AG04449 (cell line): ENCODE results near the gene ABHD12B.
A peak's percentile ranks its signal among the peaks of the same experiment; 100 is the strongest.

ENCODE experiments used
- CTCF ChIA-PET: fragments of 350-600 bp; formaldehyde crosslinking; extraction: SDS; loops from one replicate; lab custom pipeline; 2021; ENCODE audit warnings: antibody characterized with exemption; lab: Yijun Ruan, JAX
- POLR2A ChIA-PET: fragments of 400-600, 350-600 bp; formaldehyde crosslinking; extraction: SDS; loops from one replicate; lab custom pipeline; 2020; ENCODE audit warnings: antibody characterized with exemption, inconsistent platforms; lab: Yijun Ruan, JAX
- DNase-seq: peaks from one replicate; pipeline ENCODE4 v3.0.0-alpha.2; 2010; ENCODE audit warnings: low read depth, low spot score
- H3K4me3 ChIP-seq: 2 replicates; pipeline ENCODE4 v1.5.1; 2011; ENCODE audit warnings: low read depth, mild to moderate bottlenecking, control low read depth, low read length
- TF ChIP-seq, protein P1 (sequence below): IDR thresholded peaks from one replicate; pipeline ENCODE4 v1.5.1; 2011; ENCODE audit warnings: mild to moderate bottlenecking, moderate library complexity, low read length, control low read depth, inconsistent platforms; ENCODE audit not compliant: insufficient read depth; ENCODE audit errors: missing control alignments

The ABHD12B gene

GRCh38 chr14:50826681-50827080 is 45.2 kb upstream of the ABHD12B start:
- POLR2A ChIA-PET: no interaction called here

DNA sequence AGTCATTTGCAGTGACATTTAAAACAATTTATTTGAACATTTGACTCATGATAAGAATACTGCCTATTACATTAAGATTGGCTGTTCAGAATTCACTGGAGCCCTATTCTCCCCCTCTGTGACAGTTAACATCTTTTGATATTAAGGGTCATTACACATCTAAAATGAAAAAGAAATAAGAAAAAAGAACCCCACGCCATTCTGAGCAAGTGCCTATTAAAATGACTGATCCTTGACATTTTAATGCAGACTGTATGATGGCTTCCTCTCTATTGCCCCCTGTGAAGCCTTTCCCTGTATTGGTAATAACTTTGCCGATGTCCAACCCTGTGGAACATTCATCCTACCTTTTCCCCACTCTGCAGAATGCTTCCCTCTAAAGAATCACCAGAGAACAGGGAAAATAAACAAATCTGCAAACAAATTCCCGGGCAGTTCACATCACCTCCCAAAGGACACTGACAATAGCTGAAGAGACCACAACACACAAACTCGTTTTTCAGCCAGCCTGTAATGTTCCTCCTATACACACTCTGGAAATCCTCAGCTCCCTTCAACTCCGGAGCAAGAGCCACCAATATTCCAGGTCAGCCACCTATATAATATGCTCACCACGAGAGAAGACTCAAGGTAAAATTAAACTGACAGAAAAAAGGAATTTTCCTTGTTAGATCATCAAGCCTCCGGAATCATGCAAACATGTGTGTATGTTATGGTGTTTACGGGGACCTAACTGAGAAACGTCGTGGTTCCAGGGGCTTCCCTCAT is 42.9 kb upstream of the ABHD12B start:
- DNase-seq: no peak
- TF ChIP-seq, protein P1, sequence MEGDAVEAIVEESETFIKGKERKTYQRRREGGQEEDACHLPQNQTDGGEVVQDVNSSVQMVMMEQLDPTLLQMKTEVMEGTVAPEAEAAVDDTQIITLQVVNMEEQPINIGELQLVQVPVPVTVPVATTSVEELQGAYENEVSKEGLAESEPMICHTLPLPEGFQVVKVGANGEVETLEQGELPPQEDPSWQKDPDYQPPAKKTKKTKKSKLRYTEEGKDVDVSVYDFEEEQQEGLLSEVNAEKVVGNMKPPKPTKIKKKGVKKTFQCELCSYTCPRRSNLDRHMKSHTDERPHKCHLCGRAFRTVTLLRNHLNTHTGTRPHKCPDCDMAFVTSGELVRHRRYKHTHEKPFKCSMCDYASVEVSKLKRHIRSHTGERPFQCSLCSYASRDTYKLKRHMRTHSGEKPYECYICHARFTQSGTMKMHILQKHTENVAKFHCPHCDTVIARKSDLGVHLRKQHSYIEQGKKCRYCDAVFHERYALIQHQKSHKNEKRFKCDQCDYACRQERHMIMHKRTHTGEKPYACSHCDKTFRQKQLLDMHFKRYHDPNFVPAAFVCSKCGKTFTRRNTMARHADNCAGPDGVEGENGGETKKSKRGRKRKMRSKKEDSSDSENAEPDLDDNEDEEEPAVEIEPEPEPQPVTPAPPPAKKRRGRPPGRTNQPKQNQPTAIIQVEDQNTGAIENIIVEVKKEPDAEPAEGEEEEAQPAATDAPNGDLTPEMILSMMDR: no peak
- CTCF ChIA-PET: interaction anchor here (0.7 to 5.6 kb wide), 9 partner anchors 8 to 52 kb away, joined by 3 to 30 read pairs (median 3); no protein-coding TSS in a partner anchor
- H3K4me3 ChIP-seq: peak overlapping the region; percentile 74
- POLR2A ChIA-PET: interaction anchor here (1.1 kb wide), 1 partner anchor 17 kb away, joined by 3 read pairs; no protein-coding TSS in a partner anchor

More at GRCh38 chr14:50826681-50827080, 45.2 kb upstream of the ABHD12B start:
- TF ChIP-seq, protein P1: no peak
- H3K4me3 ChIP-seq: no peak overlapping the region
- DNase-seq: no peak
- CTCF ChIA-PET: interaction anchor here (0.6 to 1.6 kb wide), 4 partner anchors 10 to 1842 kb away, joined by 3 to 4 read pairs (median 4); no protein-coding TSS in a partner anchor

DNA sequence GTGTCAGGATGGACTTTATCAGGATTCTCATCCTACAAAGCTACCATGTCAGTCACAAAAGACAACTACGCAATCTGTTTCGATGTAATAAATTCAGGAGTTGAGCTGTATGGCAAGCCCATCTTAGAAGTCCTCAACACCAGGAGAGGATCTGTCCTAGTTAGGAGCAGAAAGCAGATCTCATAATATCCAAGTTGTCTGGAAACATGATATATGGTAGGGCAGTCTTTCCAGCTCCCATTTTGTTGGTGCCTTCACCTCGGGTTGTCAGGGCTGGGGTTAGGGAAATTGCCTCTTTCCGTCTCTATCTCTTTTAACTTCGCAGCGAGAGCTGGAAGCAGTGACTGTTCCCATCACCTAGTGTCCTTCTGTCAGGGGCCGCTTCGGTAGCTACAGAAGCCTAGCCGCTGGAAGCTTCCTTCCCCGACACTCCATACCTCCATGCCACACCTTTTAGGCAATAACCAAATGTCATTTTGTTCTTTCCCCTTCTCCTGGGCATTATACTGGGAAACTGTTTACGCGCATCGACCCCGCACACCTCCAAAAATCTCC is 42.3 kb upstream of the ABHD12B start:
- TF ChIP-seq, protein P1: no peak
- no peak for DNase-seq
- ChIA-PET CTCF (interaction anchor here (0.7 to 5.6 kb wide), 11 partner anchors 9 to 52 kb away, joined by 3 to 30 read pairs (median 3); no protein-coding TSS in a partner anchor), POLR2A (interaction anchor here (0.6 to 1.1 kb wide), 2 partner anchors 11 to 17 kb away, joined by 3 read pairs; no protein-coding TSS in a partner anchor)
- peak overlapping the region; percentile 74 for H3K4me3 ChIP-seq

DNA sequence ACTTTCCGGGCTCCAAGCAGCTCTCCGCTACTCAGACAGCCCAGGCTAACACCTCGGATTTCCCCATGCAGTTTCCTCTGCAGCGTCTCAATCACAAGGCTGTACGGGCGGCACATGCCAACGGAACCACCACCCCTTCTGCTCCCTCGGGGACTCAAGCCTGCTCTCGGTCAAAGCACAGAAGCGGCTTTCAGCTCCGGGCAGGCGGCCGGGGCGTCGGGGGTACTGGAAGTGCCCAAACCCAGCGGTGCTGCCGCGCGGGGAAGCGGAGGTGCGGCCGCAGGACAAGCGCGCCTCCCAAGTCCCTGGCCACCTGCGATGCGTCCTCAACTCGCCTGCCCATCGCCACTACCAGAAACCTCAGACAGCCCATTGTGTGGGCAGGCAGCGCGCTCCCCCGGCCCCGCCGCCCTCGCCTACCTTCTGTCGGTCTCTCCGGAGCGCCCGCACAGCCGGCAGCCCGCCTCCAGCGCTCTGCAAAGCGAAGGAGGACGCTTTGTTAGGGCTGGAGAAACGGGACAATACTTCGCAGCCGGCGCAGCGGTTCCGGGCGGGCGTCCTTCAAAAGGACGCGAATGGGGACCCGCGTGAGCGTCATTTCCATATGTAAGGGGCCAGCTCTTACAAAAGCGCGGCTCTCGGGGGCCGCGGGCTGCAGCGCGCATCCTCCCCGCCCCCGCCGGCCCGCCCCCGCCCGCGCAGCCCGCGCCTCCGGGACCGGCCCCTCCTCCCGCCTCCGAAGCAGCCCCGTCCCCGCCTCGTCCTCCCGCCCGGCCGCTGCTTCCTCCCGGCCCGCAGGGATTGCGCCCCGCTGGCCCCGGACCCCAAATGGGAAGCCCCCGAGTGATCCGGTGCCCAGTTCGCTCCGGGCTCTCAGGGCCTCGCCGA is 41.6 kb upstream of the ABHD12B start:
- TF ChIP-seq, protein P1: no peak
- CTCF ChIA-PET: interaction anchor here (0.7 to 5.6 kb wide), 10 partner anchors 10 to 53 kb away, joined by 3 to 30 read pairs (median 3); no protein-coding TSS in a partner anchor
- no peak for DNase-seq
- POLR2A ChIA-PET: interaction anchor here (0.6 to 1.1 kb wide), 4 partner anchors 12 to 67 kb away, joined by 3 read pairs; no protein-coding TSS in a partner anchor
- peak overlapping the region; percentile 74 for H3K4me3 ChIP-seq

DNA sequence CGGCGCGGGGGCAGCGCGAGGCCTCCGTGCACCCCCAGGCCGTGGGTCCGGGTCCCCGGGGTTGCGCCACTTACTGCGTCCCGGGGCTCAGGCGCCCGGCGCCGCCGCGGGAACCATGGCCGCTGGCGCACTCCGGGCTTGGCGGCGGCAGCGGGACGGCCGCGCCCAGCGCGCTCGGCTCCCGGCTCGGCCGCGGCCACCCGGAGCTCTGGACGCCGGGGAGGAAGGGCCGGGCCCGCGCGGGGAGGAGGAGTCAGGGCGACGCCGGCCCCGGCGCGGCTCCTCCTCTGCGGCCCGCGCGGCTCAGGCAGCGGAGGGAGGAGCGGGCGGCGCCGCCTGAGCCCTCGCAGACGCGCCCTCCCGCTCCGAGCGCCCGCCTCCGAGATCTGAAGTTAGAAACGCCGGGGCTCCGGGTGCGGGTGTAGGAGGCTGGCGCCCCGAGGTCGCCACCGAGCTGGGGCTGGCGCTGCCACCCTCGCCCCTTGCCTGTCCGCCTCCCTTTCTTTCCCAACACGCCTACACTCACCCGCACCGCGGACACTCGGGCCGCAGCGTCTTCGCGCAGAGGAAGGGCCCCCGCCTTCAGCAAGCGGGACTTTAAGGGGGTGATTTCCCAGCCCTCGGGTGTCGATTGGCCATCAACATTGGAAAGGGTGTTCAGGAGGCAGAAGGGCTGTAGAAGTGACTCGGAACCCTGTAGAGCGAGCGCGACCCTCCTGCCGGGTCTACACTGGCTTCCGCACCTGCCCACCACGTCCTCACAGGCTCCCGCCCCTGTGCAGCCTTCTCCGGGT is 40.7 kb upstream of the ABHD12B start, which contains the start of gene NIN:
Gene NIN (minus strand): TSS at position 231 of the 794 bp plus-strand sequence. CDS start 9,106 bp downstream, outside the sequence.
- peak within 1 kb of the TSS; percentile 74 for H3K4me3 ChIP-seq
- ChIA-PET CTCF (interaction anchor here (0.9 to 5.6 kb wide), 5 partner anchors 9 to 29 kb away, joined by 3 to 30 read pairs (median 4); no protein-coding TSS in a partner anchor), POLR2A (interaction anchor here (0.5 to 1.0 kb wide), 3 partner anchors 16 to 131 kb away, joined by 3 read pairs; no protein-coding TSS in a partner anchor)
- TF ChIP-seq, protein P1: no peak
- DNase-seq: no peak
